Breast epithelium (tissue), 4 donors: ENCODE results near the gene JCAD. TPM values are rescaled to one million over a fixed set of nuclear protein-coding genes. Genes with fewer than 3 reads are reported as not detected.

ENCODE experiments used
- DNase-seq, 2 donors: peaks; one replicate each; pipeline ENCODE4 v3.0.0-alpha.2; 2019; ENCODE audit warnings: low spot score in 2 of 2
- H3K27ac ChIP-seq, 2 donors: fragments of 200-600 bp; sonication (generic) in 1 of 2; one replicate each; pipeline ENCODE4 v1.5.1; 2016 to 2019; ENCODE audit warnings: mild to moderate bottlenecking in 1 of 2
- H3K27me3 ChIP-seq, 2 donors: fragments of 200-600 bp; sonication (generic) in 1 of 2; one replicate each; pipeline versions ENCODE4 v1.5.1 to v1.6.0; 2017 to 2019; ENCODE audit warnings: control low read depth in 1 of 2, mild to moderate bottlenecking in 1 of 2
- H3K36me3 ChIP-seq: fragments of 200-600 bp; one replicate; pipeline ENCODE4 v1.5.1; 2019
- H3K4me1 ChIP-seq, 2 donors: fragments of 200-600 bp; sonication (generic); one replicate each; pipeline ENCODE4 v1.5.1; 2016 to 2019; ENCODE audit warnings: control low read depth in 1 of 2
- H3K4me3 ChIP-seq, 3 donors: fragments of 200-600 bp; sonication (generic); 1 replicate in 2 of 3; 2 replicates in 1 of 3; pipeline ENCODE4 v1.5.1; 2016 to 2019; ENCODE audit warnings: mild to moderate bottlenecking in 3 of 3, moderate library complexity in 2 of 3
- H3K9me3 ChIP-seq, 2 donors: fragments of 200-600 bp; sonication (generic) in 1 of 2; one replicate each; pipeline ENCODE4 v1.5.1; 2016 to 2019; ENCODE audit warnings: control low read depth in 1 of 2
- CTCF ChIP-seq, 3 donors: fragments of 450-650 bp; IDR thresholded peaks; one replicate each; pipeline ENCODE4 v1.5.1; 2016 to 2017; ENCODE audit warnings: antibody characterized with exemption in 3 of 3, mild to moderate bottlenecking in 3 of 3, moderate library complexity in 3 of 3
- POLR2A ChIP-seq: fragments of 450-650 bp; IDR thresholded peaks from one replicate; pipeline ENCODE4 v1.6.1; 2016; ENCODE audit warnings: antibody characterized with exemption, mild to moderate bottlenecking, moderate library complexity
- POLR2AphosphoS5 ChIP-seq, 3 donors: sonication (generic); formaldehyde crosslinking; IDR thresholded peaks; one replicate each; pipeline ENCODE4 v1.6.1; 2017; ENCODE audit warnings: antibody characterized with exemption in 3 of 3
- intact Hi-C: fragments of 100-400 bp; cut with DNase I; formaldehyde crosslinking; loops from one replicate; pipeline ENCODE4 v1.15.1; 2023; ENCODE audit warnings: low total_unique reads
- total RNA-seq, 3 donors: library from RNA; depleted of rRNA; stranded (reverse); fragments of >200 nt; gene quantifications; one replicate each; pipeline ENCODE4 v1.1.0, GENCODE V29; 2016

Gene JCAD
- total RNA-seq, 3 donors from 2014 or later, result 11.1 to 69.3 (median 16.1) TPM

GRCh38 chr10:30050411-30050810, 9.0 kb downstream of the JCAD start:
- Histone ChIP-seq H3K27ac (peak overlapping the region in 1 of 2 donors; percentile 25), H3K36me3 (no peaks in the 10 kb centered on the region), H3K9me3 (no peaks in the 10 kb centered on the region), H3K4me1 (no peaks in the 10 kb centered on the region), H3K4me3 (no peak overlapping the region), H3K27me3 (no peaks in the 10 kb centered on the region)
- TF ChIP-seq POLR2A (no peak), CTCF (IDR thresholded peaks at IDR 0.05) (no peak), POLR2AphosphoS5 (IDR thresholded peaks at IDR 0.05) (no peak)
- DNase-seq, result no peak
- intact Hi-C loops, result no loop called here

- no peaks in the 10 kb centered on the region for H3K36me3 ChIP-seq
- H3K4me3 ChIP-seq, result no peak overlapping the region
- TF ChIP-seq POLR2AphosphoS5 (IDR thresholded peaks at IDR 0.05) (peak in 2 of 3 donors; percentile 19 to 30), CTCF (IDR thresholded peaks at IDR 0.05) (no peak)
- no peaks in the 10 kb centered on the region for H3K9me3 ChIP-seq
- H3K4me1 ChIP-seq, result no peaks in the 10 kb centered on the region
- H3K27ac ChIP-seq, result peak overlapping the region in 1 of 2 donors; percentile 14
- H3K27me3 ChIP-seq, result no peaks in the 10 kb centered on the region
- no peak for DNase-seq
- intact Hi-C loops, result no loop called here
Measured at GRCh38 chr10:30048768-30049517, 10.4 kb downstream of the JCAD start.

DNA sequence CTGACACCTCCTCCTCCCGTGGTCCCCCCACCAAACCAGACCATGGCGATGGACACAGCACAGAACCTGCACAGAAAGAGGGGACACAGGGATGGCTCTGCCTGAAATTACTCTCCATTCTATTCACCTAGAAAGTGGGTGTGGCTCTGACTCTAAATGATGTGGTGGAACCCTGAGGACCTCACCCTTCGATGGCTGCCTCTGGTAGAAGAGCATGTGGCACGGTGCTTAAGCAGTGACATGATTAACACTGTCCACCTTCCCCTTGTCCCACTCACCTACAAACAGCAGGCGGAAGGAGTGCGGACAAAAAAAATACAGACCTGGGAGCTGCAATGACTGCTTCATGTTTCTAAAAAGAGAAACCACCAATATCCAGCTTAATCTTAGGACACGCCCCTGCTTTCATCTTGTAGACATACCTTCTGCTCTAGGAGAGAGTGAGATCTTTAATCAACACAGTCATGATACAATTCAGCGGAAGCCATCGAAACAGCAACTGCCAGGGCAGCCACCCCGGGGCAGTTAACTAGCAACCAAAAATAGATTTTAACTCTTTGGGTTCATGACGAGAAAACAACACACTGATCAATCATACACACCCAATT, 11.4 kb downstream of the JCAD start:
- Histone ChIP-seq H3K36me3 (no peaks in the 10 kb centered on the region), H3K4me3 (no peak overlapping the region), H3K4me1 (no peaks in the 10 kb centered on the region), H3K27me3 (no peaks in the 10 kb centered on the region), H3K27ac (no peak overlapping the region), H3K9me3 (no peaks in the 10 kb centered on the region)
- DNase-seq, result no peak
- TF ChIP-seq POLR2A (no peak), POLR2AphosphoS5 (IDR thresholded peaks at IDR 0.05) (no peak)
- intact Hi-C loops, result loop anchor here (1.0 kb wide), 1 partner anchor 22 kb away; no protein-coding TSS in a partner anchor

DNA sequence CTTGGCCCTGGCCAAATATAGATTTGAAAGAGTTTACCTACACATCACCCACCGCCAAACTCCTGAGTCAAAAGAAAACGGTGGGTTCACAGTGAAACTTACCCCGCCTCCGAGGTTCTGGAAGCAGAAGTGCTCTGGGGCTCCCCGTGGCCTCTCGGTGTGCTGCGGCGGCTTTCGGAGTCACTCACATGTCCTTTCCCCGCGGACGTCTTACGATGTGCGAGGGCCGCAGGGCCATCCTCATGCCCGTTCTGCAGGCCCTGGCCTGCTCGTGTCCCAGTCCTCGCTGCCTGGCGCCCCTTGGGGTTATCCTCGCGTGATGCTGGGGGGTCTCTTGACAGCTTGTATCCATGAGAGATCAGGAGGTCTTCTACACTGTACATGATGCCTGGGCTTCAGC, 12.0 kb downstream of the JCAD start:
- no peak for TF ChIP-seq POLR2A
- TF ChIP-seq CTCF (IDR thresholded peaks at IDR 0.05), result no peak
- no peak for TF ChIP-seq POLR2AphosphoS5 (IDR thresholded peaks at IDR 0.05)
- H3K27me3 ChIP-seq, result no peaks in the 10 kb centered on the region
- no peaks in the 10 kb centered on the region for H3K4me1 ChIP-seq
- no peak for DNase-seq
- H3K36me3 ChIP-seq, result no peaks in the 10 kb centered on the region
- intact Hi-C loops, result loop anchor here (1.0 kb wide), 1 partner anchor 21 kb away; no protein-coding TSS in a partner anchor
- H3K4me3 ChIP-seq, result no peak overlapping the region
- H3K27ac ChIP-seq, result no peak overlapping the region
- H3K9me3 ChIP-seq, result no peaks in the 10 kb centered on the region

GRCh38 chr10:30046476-30046875, 12.9 kb downstream of the JCAD start:
- no peak for DNase-seq
- no peak for TF ChIP-seq CTCF (IDR thresholded peaks at IDR 0.05)
- no peak for TF ChIP-seq POLR2AphosphoS5 (IDR thresholded peaks at IDR 0.05)
- TF ChIP-seq POLR2A, result no peak
- no peak overlapping the region for H3K4me3 ChIP-seq
- no peaks in the 10 kb centered on the region for H3K9me3 ChIP-seq
- intact Hi-C loops, result no loop called here
- H3K4me1 ChIP-seq, result no peaks in the 10 kb centered on the region
- H3K27me3 ChIP-seq, result no peaks in the 10 kb centered on the region
- no peaks in the 10 kb centered on the region for H3K36me3 ChIP-seq
- no peak overlapping the region for H3K27ac ChIP-seq
